Peyer's patch (tissue), 4 donors: ENCODE data around the gene DCLK2. TPM values are rescaled to one million over a fixed set of nuclear protein-coding genes. Genes with fewer than 3 reads are reported as not detected.
"Not testable (repeated sequence)": the region's sequence is repeated elsewhere in the genome, so short reads cannot be mapped to it uniquely, and the experiment has no call there.

Experiments used
- DNase-seq, 3 donors: peaks; one replicate each; pipeline ENCODE4 v3.0.0-alpha.2; 2017 to 2019
- H3K27ac ChIP-seq, 4 donors: fragments of 200-600 bp; sonication (generic); one replicate each; pipeline ENCODE4 v1.5.1; 2016 to 2019
- H3K27me3 ChIP-seq, 2 donors: fragments of 200-600 bp; sonication (generic); one replicate each; pipeline ENCODE4 v1.5.1; 2019
- H3K36me3 ChIP-seq, 3 donors: fragments of 200-600 bp; sonication (generic); one replicate each; pipeline ENCODE4 v1.5.1; 2016 to 2019
- H3K4me1 ChIP-seq, 4 donors: fragments of 200-600 bp; sonication (generic); one replicate each; pipeline ENCODE4 v1.5.1; 2016 to 2019
- H3K4me3 ChIP-seq, 4 donors: fragments of 200-600 bp; sonication (generic); 1 replicate in 3 of 4; 2 replicates in 1 of 4; pipeline ENCODE4 v1.5.1; 2016 to 2019; ENCODE audit warnings: mild to moderate bottlenecking in 1 of 4
- H3K9me3 ChIP-seq, 4 donors: fragments of 200-600 bp; sonication (generic); one replicate each; pipeline ENCODE4 v1.5.1; 2016 to 2019; ENCODE audit warnings: mild to moderate bottlenecking in 1 of 4
- CTCF ChIP-seq, 6 experiments: fragments of 450-650 bp in 4 of 6; fragments of 200-600 bp in 2 of 6; sonication (generic) in 1 of 6; IDR thresholded peaks; one replicate each; pipeline ENCODE4 v1.5.1; 2017 to 2019; ENCODE audit warnings: antibody characterized with exemption in 6 of 6, mild to moderate bottlenecking in 3 of 6, moderate library complexity in 1 of 6
- POLR2A ChIP-seq, 2 donors: fragments of 450-650 bp; IDR thresholded peaks; one replicate each; pipeline ENCODE4 v1.5.1; 2017; ENCODE audit warnings: antibody characterized with exemption in 2 of 2, mild to moderate bottlenecking in 2 of 2, moderate library complexity in 2 of 2
- total RNA-seq, 4 donors: library from RNA; depleted of rRNA; stranded (reverse); fragments of >200 nt; gene quantifications; one replicate each; pipeline ENCODE4 v1.1.0, GENCODE V29; 2016

Gene DCLK2
- total RNA-seq, 4 donors from 2014 or later = 2.1 to 12.4 (median 3.1) TPM

- Histone ChIP-seq H3K9me3 (no peaks in the 10 kb centered on the region), H3K36me3 (no peaks in the 10 kb centered on the region)
- TF ChIP-seq CTCF (IDR thresholded peaks at IDR 0.05) (no peak), POLR2A (IDR thresholded peaks at IDR 0.05) (no peak)
Measured at GRCh38 chr4:150173432-150173861, 95.2 kb downstream of the DCLK2 start.

GRCh38 chr4:150173982-150174398, 95.7 kb downstream of the DCLK2 start:
- no peak for DNase-seq
- Histone ChIP-seq H3K9me3 (no peaks in the 10 kb centered on the region), H3K4me1 (no peaks in the 10 kb centered on the region), H3K36me3 (no peaks in the 10 kb centered on the region), H3K27me3 (no peaks in the 10 kb centered on the region), H3K4me3 (no peak overlapping the region), H3K27ac (no peak overlapping the region)
- TF ChIP-seq POLR2A (IDR thresholded peaks at IDR 0.05) (no peak), CTCF (IDR thresholded peaks at IDR 0.05) (no peak)

More at GRCh38 chr4:150173432-150173861, 95.2 kb downstream of the DCLK2 start:
- Histone ChIP-seq H3K27ac (no peak overlapping the region), H3K27me3 (no peaks in the 10 kb centered on the region), H3K4me1 (no peaks in the 10 kb centered on the region), H3K4me3 (no peak overlapping the region)
- no peak for DNase-seq

DNA sequence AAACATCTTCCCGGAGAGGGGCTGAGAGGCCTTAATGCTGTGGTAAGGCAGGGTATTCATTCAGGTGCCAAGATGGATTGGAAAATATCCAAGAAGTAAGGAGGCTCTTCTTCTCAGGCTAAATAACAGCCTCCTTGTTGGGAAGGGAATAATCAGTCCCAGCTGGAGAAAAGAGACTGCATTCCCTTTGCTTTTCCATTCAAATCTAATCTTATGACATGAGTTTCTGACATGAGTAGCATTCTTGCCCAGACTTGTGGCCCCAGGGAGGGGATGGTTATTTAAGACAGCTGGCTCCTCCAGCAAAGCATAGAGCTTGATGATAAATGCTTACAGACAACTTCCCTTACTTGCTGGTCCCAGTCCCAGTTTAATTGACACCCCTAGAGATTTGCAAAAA, 98.3 kb downstream of the DCLK2 start:
- no peak for DNase-seq
- Histone ChIP-seq H3K27me3 (no peaks in the 10 kb centered on the region), H3K4me3 (no peak overlapping the region), H3K27ac (no peak overlapping the region), H3K36me3 (no peaks in the 10 kb centered on the region), H3K4me1 (no peaks in the 10 kb centered on the region), H3K9me3 (no peaks in the 10 kb centered on the region)
- no peak for TF ChIP-seq CTCF (IDR thresholded peaks at IDR 0.05)
- no peak for TF ChIP-seq POLR2A (IDR thresholded peaks at IDR 0.05)

DNA sequence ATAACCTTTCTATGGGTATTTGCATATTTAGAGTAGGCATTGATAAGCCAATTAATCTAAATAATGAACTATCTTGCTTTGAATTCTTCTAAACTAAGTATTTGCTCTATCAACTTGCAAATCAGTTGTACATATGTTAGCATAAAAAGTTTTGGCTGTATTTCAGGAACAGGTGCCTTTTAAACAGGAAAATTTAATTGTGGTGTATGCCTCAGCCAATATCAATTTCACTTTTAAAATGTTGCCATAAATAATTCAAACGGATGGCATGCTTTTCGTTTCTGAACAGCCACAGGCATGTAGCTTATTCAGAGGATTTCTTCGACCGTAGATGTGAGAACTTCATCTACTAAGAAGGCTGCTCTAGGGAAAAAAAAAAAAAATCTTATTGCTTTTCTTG, 99.9 kb downstream of the DCLK2 start:
- H3K27me3 ChIP-seq = no peaks in the 10 kb centered on the region
- DNase-seq = no peak
- no peaks in the 10 kb centered on the region for H3K4me1 ChIP-seq
- H3K9me3 ChIP-seq = no peaks in the 10 kb centered on the region
- H3K36me3 ChIP-seq = no peaks in the 10 kb centered on the region
- no peak overlapping the region for H3K27ac ChIP-seq
- no peak overlapping the region for H3K4me3 ChIP-seq
- TF ChIP-seq CTCF (IDR thresholded peaks at IDR 0.05) (no peak), POLR2A (IDR thresholded peaks at IDR 0.05) (no peak)

DNA sequence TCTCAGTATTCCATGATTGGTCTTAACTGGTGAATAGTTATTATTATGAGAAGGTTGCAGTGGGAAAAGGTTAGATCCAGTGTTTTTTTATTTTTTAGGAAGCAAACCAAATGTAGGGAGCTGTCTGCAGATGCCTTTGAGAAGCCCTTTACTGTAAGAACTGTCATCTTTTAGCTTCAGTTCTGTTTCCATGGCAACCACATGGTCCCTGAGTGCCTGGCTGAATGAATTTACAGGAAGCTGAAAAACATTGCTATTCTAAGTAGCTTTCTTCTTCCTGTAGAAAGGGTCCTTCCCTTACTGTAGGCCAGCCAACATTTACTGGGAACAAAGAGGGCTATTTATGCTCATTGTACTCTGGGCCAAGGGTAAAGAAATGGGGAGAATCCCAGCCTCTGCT, 103.3 kb downstream of the DCLK2 start:
- Histone ChIP-seq H3K36me3 (no peaks in the 10 kb centered on the region), H3K27me3 (no peaks in the 10 kb centered on the region), H3K9me3 (no peaks in the 10 kb centered on the region), H3K4me1 (no peaks in the 10 kb centered on the region), H3K4me3 (no peak overlapping the region), H3K27ac (no peak overlapping the region)
- DNase-seq = no peak
- TF ChIP-seq CTCF (IDR thresholded peaks at IDR 0.05) (no peak), POLR2A (IDR thresholded peaks at IDR 0.05) (no peak)

- H3K36me3 ChIP-seq = no peaks in the 10 kb centered on the region
- no peaks in the 10 kb centered on the region for H3K9me3 ChIP-seq
Measured at GRCh38 chr4:150182794-150183193, 104.5 kb downstream of the DCLK2 start.

DNA sequence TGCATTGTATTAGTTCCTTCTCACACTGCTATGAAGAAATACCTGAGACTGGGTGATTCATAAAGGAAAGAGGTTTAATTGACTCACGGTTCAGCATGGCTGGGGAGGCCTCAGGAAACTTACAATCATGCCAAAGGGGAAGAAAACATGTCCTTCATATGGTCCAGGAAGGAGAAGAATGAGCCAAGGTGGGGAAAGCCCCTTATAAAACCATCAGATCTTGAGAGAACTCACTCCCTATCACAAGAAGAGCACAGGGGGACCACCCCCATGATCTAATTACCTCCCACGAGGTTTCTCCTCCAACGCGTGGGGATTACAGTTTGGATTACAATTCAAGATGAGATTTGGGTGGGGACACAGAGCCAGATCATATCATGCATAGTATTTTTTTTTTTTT, 106.8 kb downstream of the DCLK2 start:
- not testable (repeated sequence) for H3K9me3 ChIP-seq, H3K4me3 ChIP-seq

More at GRCh38 chr4:150182794-150183193, 104.5 kb downstream of the DCLK2 start:
- H3K27ac ChIP-seq = no peak overlapping the region
- DNase-seq = no peak
- H3K27me3 ChIP-seq = no peaks in the 10 kb centered on the region
- H3K4me1 ChIP-seq = no peaks in the 10 kb centered on the region
- TF ChIP-seq POLR2A (IDR thresholded peaks at IDR 0.05) = no peak
- no peak for TF ChIP-seq CTCF (IDR thresholded peaks at IDR 0.05)
- no peak overlapping the region for H3K4me3 ChIP-seq

More for the DNA sequence above, 106.8 kb downstream of the DCLK2 start:
- not testable (repeated sequence) for H3K27me3 ChIP-seq, H3K27ac ChIP-seq, DNase-seq, H3K4me1 ChIP-seq, H3K36me3 ChIP-seq
